Caco-2 (cell line): ENCODE results near the gene PMPCA. TPM values are rescaled to one million over a fixed set of nuclear protein-coding genes. Genes with fewer than 3 reads are reported as not detected.
A peak's percentile ranks its signal among the peaks of the same experiment; 100 is the strongest.

Experiments
- Bru-seq: library from RNA; stranded (reverse); fragments of 400-500 nt; gene quantifications from one replicate; lab custom pipeline; 2021; lab: Mats Ljungman, UMichigan
- BruChase-seq, 2 experiments: library from RNA; stranded (reverse); fragments of 400-500 nt; gene quantifications; one replicate each; lab custom pipeline; 2021; lab: Mats Ljungman, UMichigan
- BruUV-seq: library from RNA; stranded (reverse); fragments of 400-500 nt; replicated peaks from 2 replicates; lab custom pipeline; 2021; lab: Mats Ljungman, UMichigan
- CTCF ChIA-PET: fragments of 300-600 bp; sonication (Branson Sonifier 250); formaldehyde crosslinking; loops from one replicate; lab custom pipeline; 2022; ENCODE audit warnings: antibody characterized with exemption; lab: Charles Lee
- POLR2A ChIA-PET: fragments of 300-600 bp; sonication (Branson Sonifier 250); formaldehyde crosslinking; loops from one replicate; lab custom pipeline; 2022; ENCODE audit warnings: antibody characterized with exemption; lab: Charles Lee
- DNase-seq, 2 experiments: peaks; one replicate each; pipeline versions ENCODE4 v3.0.0 to v3.0.0-alpha.2; 2020 to 2022
- H3K27me3 ChIP-seq: replicated peaks from 2 replicates; pipeline ENCODE4 v1.6.0; 2011; ENCODE audit warnings: low read length; ENCODE audit not compliant: control insufficient read depth, insufficient read depth
- H3K36me3 ChIP-seq: 2 replicates; pipeline ENCODE4 v1.5.1; 2011; ENCODE audit warnings: low read length; ENCODE audit not compliant: control insufficient read depth, insufficient read depth
- H3K4me1 ChIP-seq: fragments of 250-450 bp; sonication (Bioruptor Pico); 2 replicates; pipeline ENCODE4 v1.5.1; 2020; ENCODE audit warnings: mild to moderate bottlenecking
- H3K4me3 ChIP-seq: 2 replicates; pipeline ENCODE4 v1.5.1; 2011; ENCODE audit warnings: low read depth, mild to moderate bottlenecking, control low read depth, low read length
- H3K9me3 ChIP-seq: fragments of 250-450 bp; sonication (Bioruptor Pico); 2 replicates; pipeline ENCODE4 v1.5.1; 2020; ENCODE audit warnings: mild to moderate bottlenecking, moderate library complexity
- H3K27ac Mint-ChIP-seq: one replicate; pipeline ENCODE4 v1.8.0; 2022; ENCODE audit warnings: mixed read lengths; ENCODE audit not compliant: unreplicated experiment
- H3K27me3 Mint-ChIP-seq: one replicate; pipeline ENCODE4 v1.8.0; 2022; ENCODE audit warnings: mixed read lengths; ENCODE audit not compliant: insufficient read depth, unreplicated experiment
- H3K36me3 Mint-ChIP-seq: one replicate; pipeline ENCODE4 v1.8.0; 2022; ENCODE audit warnings: mild to moderate bottlenecking, mixed read lengths; ENCODE audit not compliant: insufficient read depth, unreplicated experiment
- H3K4me1 Mint-ChIP-seq: one replicate; pipeline ENCODE4 v1.8.0; 2022; ENCODE audit warnings: low read depth, mixed read lengths; ENCODE audit not compliant: unreplicated experiment
- H3K4me3 Mint-ChIP-seq: one replicate; pipeline ENCODE4 v1.8.0; 2022; ENCODE audit warnings: mild to moderate bottlenecking, moderate library complexity, mixed read lengths; ENCODE audit not compliant: unreplicated experiment
- H3K9me3 Mint-ChIP-seq: one replicate; pipeline ENCODE4 v1.8.0; 2022; ENCODE audit warnings: mixed read lengths; ENCODE audit not compliant: unreplicated experiment
- CTCF ChIP-seq, 2 experiments: fragments of 200-600 bp in 1 of 2; IDR thresholded peaks; 1 replicate in 1 of 2; 2 replicates in 1 of 2; pipeline versions ENCODE4 v1.5.1 to v1.8.0; 2011 to 2022; ENCODE audit warnings: antibody characterized with exemption in 1 of 2, control low read depth in 1 of 2, inconsistent platforms in 1 of 2, low read depth in 1 of 2, low read length in 1 of 2, mild to moderate bottlenecking in 1 of 2, moderate library complexity in 1 of 2; ENCODE audit not compliant: insufficient read depth in 1 of 2, severe bottlenecking in 1 of 2, unreplicated experiment in 1 of 2
- intact Hi-C: fragments of 100-400 bp; cut with micrococcal nuclease; formaldehyde crosslinking; loops from one replicate; pipeline ENCODE4 v1.10.0; 2022; ENCODE audit not compliant: unreplicated experiment
- long read RNA-seq: library from polyadenylated mRNA; stranded (forward); transcript quantifications from one replicate; pipeline ENCODE4 v2.0.0, GENCODE V29; 2022
- total RNA-seq: library from RNA; stranded (reverse); gene quantifications from 2 replicates; pipeline ENCODE4 v1.2.3, GENCODE V29; 2022

PMPCA gene
- total RNA-seq (89.9 and 91.5 TPM in 2 replicates), Bru-seq, nascent RNA (percentile 81 among the genes with signal in this experiment), BruChase-seq, experiment 1, labeled RNA remaining after a 2-hour chase (percentile 85 among the genes with signal in this experiment), BruChase-seq, experiment 2, labeled RNA remaining after a 6-hour chase (percentile 92 among the genes with signal in this experiment)
- long read RNA-seq, transcript PMPCA-201 (13 exons, 2,174 nt): major isoform, 241 of 299 reads
- long read RNA-seq, partial matches to known transcripts: 14 of 299 reads
- long read RNA-seq, other reads (novel, unspliced or antisense): 44 of 299 reads

DNA sequence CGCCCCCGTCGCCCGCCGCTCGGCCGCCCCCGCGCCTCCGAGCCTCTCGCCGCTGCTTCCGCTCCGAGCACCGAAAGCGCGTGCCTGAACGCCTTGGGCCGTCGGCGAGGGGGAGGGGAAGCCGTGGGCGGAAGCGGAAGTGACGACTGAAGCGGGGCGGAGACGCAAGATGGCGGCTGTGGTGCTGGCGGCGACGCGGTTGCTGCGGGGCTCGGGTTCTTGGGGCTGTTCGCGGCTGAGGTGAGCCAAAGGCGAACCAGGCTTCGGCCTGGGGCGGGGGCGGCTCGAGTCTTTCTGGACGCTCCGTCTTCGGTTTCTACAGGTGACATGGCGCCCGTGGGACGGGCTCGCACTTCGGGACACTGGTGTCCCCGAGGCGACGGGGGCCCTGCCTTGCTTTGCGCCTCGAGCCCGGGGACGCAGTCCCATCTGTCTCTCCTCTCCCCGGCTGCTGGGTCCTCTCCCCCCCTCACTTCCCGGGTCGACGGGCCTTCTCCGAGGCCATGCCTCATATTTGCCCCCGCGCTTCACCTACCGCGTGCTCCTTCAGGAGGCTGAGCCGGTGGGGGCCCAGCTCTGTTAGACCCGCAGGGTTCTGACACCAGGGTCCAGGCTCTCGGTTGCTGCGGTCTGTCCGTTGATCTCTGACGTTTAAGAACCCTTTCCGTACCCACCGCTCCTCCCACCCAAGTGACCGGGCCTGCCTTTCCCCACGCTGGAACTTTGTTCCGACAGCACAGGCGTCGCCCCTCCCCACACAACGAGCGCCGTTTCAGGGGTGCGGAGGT lies at the start of gene PMPCA, which contains the start of gene ENTR1:
Gene PMPCA (plus strand): TSS at position 159 of the 788 bp plus-strand sequence. CDS start 11 bp downstream, at position 170.
Gene ENTR1 (minus strand): TSS at position 115 of the 788 bp plus-strand sequence. CDS start 217 bp downstream, outside the sequence.
- Mint-ChIP-seq H3K27me3 (no peaks in the 10 kb centered on the region), H3K9me3 (no peaks in the 10 kb centered on the region), H3K4me3 (peak within 1 kb of the TSS; percentile 76), H3K4me1 (peaks cover 16% of the 10 kb centered on the region), H3K36me3 (peaks cover 79% of the 10 kb centered on the region), H3K27ac (peak within 1 kb of the TSS; percentile 85)
- intact Hi-C loops: no loop called here
- Histone ChIP-seq H3K4me3 (peak within 1 kb of the TSS; percentile 81), H3K36me3 (peaks cover 9% of the 10 kb centered on the region), H3K9me3 (no peaks in the 10 kb centered on the region), H3K27me3 (no peaks in the 10 kb centered on the region), H3K4me1 (peaks cover 12% of the 10 kb centered on the region)
- no peak for TF ChIP-seq CTCF (IDR thresholded peaks at IDR 0.05; ENCODE audit: insufficient read depth in 1 of 2, low read depth in 1 of 2, low read length in 1 of 2, severe bottlenecking in 1 of 2, unreplicated experiment in 1 of 2)
- peak; percentile 92 to 94 for DNase-seq
- BruUV-seq: no TSS peak
- POLR2A ChIA-PET: interaction anchor here (1.3 kb wide), 1 partner anchor 10 kb away, joined by 4 read pairs; no protein-coding TSS in a partner anchor
- CTCF ChIA-PET: interaction anchor here (1.2 kb wide), 2 partner anchors 48 to 57 kb away, joined by 3 to 5 read pairs; no protein-coding TSS in a partner anchor

DNA sequence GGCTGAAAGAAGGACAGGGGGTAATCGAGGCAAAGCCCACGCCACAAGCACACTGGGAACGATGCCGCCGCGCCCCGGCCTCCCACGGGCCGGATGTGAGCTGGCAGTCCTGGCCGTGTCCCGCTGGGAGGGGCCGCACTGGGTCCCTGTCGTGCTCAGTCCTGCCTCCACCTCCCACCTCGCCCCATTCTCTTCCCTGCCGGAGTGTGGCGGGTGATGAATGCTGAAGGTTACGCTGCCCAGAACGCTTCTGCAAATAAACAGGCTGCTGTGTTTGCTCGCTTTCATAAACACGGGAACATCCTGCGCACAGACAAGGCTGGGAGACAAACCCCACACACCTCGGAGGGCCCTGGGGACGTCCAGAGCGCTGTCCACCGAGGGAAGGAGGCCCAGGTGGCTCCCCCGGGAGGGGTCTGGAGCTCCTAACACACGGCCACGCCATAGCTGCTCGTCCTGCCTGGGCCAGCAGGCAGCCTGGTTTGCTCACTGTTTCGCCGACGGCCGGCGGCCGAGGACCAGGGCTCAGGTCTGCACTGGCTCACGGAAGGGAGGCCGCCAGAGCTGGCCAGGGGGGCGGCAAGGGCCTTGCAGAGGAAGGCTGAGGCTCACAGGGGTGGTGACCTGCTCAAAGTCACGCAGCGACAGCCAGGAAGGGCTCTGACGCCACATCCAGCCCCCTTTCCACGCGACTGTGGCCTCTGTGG lies 49.3 kb upstream of the PMPCA start:
- CTCF ChIA-PET: no interaction called here
- peaks cover 56% of the 10 kb centered on the region for H3K36me3 Mint-ChIP-seq
- DNase-seq: no peak
- H3K4me1 Mint-ChIP-seq: no peaks in the 10 kb centered on the region
- H3K9me3 ChIP-seq: no peaks in the 10 kb centered on the region
- H3K36me3 ChIP-seq: no peaks in the 10 kb centered on the region; the same call in 1 of the 2 replicates
- H3K4me3 ChIP-seq: no peak overlapping the region
- intact Hi-C loops: loop anchor here (5.0 kb wide), 2 partner anchors 34 to 36 kb away; partner anchors contain the start of gene GPSM1
- peak overlapping the region; percentile 2 for H3K27ac Mint-ChIP-seq
- no peak overlapping the region for H3K4me3 Mint-ChIP-seq
- H3K4me1 ChIP-seq: peaks cover 7% of the 10 kb centered on the region
- no TSS peak for BruUV-seq
- no peak for TF ChIP-seq CTCF (IDR thresholded peaks at IDR 0.05; ENCODE audit: insufficient read depth in 1 of 2, low read depth in 1 of 2, low read length in 1 of 2, severe bottlenecking in 1 of 2, unreplicated experiment in 1 of 2)
- H3K27me3 ChIP-seq: no peaks in the 10 kb centered on the region
- POLR2A ChIA-PET: interaction anchor here (0.6 kb wide), 1 partner anchor 367 kb away, joined by 3 read pairs; no protein-coding TSS in a partner anchor
- no peaks in the 10 kb centered on the region for H3K27me3 Mint-ChIP-seq
- H3K9me3 Mint-ChIP-seq: no peaks in the 10 kb centered on the region
